KG1 (cell line): ENCODE measurements around the gene COL18A1.
A peak's percentile ranks its signal among the peaks of the same experiment; 100 is the strongest.

ENCODE experiments used
- DNase-seq: peaks from one replicate; lab custom pipeline; 2025; lab: John Stamatoyannopoulos, UW

The COL18A1 gene

GRCh38 chr21:45535341-45536081 lies 130.5 kb downstream of the COL18A1 start:
- DNase-seq, result no peak

DNA sequence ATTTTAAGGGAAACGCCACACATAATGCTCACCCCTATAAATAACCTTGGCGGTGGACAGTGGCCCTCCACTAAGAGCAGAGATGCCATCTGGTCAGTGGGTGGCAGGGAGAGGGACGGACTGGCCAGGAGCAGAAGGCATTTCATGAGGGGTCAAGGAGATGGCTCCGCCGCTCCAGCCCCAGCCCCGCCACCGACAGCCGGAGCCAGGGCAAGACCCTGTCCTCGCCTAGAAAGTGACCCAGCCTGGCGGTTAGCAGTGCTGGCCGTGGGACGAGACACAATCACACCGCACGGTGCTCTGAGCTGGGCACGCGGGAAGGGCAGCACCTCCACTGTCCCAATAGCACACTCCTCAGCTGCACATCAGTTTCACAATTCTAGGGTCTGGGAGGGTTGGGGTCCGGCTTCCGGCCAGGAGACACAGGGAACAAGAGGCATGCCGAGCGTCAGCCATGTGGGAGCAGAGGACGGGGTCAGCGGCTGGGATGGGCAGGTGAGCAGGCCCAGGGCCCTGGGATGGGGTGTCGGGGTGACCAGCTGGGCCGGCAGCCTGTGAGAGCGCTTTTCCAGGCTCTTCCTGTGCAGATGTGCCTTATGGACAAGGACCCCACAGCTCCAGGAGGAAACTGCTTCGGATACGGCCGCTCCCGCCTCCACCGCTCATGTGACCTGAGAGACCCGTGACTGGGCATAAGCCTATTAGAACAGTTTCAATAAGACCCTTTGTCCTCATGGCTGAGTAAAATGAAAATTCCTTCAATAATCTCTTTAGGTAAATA lies 131.5 kb downstream of the COL18A1 start:
- no peak for DNase-seq

DNA sequence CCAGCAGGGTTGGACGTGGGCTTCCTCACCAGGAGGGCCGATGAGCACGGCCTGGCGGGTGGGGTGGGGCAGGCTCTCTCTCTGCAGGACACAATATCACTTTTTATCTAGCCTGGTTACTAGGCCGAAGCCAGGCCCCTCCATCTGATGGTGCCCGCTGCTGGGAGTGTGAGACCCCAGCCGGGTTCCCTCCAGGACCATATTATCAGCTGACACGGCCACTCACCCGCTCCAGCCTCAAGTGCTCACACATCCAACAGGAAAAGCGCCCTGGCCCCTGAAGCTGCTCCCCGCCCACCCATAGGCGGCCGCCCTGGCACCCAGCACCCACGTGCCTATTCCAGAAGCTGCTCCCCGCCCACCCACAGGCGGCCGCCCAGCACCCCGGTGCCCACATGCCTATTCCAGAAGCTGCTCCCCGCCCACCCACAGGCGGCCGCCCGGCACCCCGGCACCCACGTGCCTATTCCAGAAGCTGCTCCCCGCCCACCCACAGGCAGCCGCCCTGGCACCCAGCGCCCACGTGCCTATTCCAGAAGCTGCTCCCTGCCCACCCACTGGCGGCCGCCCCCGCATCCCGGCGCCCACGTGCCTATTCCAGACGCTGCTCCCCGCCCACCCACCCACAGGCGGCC lies 132.3 kb downstream of the COL18A1 start:
- no peak for DNase-seq

DNA sequence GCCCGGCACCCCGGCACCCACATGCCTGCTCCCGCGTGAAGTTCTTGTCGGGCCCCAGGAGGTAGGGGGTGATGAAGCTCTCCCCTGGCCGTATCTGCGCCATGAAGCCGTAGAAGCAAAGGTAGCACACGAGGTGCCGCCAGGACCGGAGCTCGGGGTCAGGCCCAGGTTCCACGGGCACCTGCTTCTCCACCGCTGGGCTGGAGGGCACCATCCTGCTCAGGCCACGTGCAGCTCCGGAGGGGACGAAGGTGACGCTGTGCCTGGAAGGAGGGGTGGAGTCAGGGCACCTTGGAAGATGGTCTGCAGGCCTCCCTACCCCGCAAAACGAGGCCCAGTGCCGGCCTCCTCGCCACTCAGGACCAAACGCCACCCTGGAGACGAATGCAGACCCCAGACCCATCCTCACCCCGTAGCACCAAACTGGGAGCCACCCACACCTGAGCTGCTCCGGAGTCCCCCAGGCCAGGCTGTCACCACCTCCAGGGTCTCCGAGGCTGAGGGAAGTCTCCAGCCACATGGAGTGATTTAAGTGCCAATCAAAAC lies 132.9 kb downstream of the COL18A1 start:
- no peak for DNase-seq

- DNase-seq, result no peak
Measured at GRCh38 chr21:45538381-45539045, 133.5 kb downstream of the COL18A1 start.

- no peak for DNase-seq
Measured at GRCh38 chr21:45539046-45539795, 134.3 kb downstream of the COL18A1 start.

DNA sequence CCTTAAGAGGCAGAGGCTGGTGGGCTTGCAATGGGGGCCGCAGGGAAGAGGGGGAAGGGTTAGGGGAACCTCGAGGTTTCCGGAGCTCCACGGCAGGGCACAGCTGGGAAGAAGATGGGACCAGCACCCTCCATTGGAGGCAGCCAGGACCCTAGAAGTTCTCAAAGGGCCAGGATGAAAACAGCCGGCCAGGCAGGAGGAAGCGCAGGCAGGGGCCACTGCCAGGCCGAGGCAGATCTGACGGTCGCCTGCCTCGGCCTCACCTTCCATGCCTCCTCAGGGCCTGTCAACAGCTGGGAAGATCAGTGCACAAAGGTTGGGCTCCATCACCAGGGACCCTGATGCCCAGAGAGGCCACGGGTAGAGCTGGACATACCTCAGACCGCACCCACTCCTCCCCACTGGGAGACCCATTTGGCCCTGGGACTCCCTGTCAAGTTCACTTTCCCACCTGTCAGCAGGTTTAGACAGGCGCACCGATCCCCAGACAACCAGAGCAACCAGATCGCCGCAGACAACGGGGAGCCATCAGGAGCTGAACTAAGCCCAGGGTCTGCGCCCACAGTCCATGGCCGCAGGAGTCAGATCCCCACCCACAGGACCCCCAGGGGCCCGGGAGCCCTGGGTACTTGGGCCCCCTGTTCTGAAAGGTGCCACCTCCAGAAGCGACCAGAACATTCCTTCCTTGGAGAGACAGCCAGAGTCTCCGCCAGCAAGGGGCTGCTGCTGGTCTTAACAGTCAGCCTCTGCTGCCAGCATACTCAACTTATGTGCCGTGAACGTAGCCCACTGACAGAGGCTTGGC lies 135.0 kb downstream of the COL18A1 start:
- DNase-seq, result no peak

DNA sequence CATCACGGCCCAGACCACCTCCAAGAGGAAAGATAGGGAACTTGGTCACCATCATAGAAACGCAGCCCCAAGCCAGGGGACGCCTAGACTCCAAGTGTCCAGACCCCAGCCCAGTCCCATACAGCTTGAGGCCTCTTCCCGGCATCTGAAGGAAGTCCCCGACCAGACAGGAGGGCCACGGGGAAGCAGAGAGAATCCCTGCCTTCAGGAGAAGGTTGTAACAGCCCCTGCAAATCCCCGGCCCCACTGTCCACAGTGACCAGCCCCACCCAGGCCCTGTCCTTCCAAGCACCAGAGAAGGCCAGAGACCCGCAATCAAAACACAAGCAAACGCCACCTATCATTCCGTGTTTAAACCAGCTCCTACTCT lies 135.6 kb downstream of the COL18A1 start:
- no peak for DNase-seq

DNA sequence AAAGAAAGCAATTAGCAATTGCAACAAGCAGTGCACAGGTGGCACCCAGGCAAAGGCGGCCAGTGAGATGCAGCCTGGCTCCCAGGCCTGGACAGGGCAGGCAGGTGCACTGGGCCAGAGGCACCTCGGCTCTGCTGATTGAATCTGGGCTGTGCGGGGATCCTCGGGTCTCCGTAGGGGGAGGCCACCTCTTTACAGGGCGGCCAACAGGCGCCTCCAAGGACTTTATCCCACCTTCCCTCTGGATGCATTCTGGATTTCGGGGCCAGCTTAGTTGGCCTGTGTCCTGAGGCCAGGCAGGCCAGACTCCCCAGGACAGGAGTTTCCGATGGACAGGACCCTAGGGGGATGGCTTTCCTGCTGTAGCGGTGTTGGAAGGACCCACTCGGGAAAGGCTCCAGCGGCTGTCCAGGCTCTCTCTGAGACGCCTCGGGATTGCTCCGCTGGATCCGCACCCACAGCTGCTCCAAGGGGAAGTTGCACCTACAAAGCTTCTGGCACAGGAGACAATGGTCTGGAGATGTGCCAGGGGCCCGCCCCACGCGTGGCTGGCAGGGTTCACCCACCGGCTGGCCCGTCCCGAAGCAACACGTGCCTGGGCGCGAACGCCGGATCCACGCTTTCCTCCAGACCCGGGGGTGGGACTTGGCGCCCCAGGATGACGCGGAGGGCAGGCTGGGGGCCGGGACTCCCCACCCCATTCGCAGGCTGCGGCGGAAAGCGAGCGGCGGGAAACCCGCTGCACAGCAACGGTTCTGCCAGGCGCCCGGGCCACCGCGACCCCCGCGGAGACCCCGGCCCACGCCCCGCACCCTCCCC lies 136.5 kb downstream of the COL18A1 start:
- DNase-seq, result peak; percentile 58

DNA sequence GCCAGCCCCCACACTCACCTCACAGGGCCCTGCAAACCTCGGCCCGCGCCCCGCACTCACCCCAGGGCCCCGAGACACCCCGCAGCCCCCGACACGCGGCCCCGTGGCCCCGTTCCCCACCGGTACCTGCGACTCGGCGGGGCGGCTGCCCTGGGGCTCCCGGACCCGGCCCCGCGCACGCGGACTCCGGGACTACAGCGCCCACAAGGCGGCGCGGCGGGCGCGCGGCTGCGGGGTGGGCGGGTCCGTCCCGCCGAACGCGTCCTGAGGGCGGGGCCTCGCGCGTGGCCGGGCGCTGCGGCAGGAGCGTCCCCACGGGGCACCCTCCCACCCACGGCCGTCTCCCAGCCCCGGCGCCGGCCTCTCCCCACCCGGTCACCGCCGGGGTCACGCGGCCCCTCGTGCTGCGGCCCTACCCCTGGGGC lies 137.3 kb downstream of the COL18A1 start, which contains the start of gene SLC19A1:
Gene SLC19A1, minus strand, starts transcription at position 199 of the 425 bp plus-strand sequence. CDS start 4,481 bp downstream, outside the sequence.
- peak; percentile 19 for DNase-seq

- DNase-seq, result no peak
Measured at GRCh38 chr21:45542667-45543370, 137.9 kb downstream of the COL18A1 start.

DNA sequence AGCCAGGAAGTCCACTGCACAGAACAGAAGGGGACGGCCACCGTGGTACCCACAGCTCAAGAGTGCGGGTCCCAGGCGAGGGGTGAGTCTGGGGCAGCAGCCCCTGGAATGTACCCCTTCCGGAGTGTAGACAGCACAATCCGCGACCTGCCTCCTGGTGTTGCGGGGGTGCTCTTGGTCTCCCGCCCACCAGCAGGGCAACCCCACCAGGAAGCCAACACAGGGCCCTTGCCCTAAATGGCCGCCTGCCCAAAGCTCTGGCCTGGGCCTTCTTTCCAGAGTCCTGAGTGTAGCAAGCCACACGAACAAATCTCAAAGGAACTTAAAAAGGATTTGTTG lies 138.4 kb downstream of the COL18A1 start:
- no peak for DNase-seq

DNA sequence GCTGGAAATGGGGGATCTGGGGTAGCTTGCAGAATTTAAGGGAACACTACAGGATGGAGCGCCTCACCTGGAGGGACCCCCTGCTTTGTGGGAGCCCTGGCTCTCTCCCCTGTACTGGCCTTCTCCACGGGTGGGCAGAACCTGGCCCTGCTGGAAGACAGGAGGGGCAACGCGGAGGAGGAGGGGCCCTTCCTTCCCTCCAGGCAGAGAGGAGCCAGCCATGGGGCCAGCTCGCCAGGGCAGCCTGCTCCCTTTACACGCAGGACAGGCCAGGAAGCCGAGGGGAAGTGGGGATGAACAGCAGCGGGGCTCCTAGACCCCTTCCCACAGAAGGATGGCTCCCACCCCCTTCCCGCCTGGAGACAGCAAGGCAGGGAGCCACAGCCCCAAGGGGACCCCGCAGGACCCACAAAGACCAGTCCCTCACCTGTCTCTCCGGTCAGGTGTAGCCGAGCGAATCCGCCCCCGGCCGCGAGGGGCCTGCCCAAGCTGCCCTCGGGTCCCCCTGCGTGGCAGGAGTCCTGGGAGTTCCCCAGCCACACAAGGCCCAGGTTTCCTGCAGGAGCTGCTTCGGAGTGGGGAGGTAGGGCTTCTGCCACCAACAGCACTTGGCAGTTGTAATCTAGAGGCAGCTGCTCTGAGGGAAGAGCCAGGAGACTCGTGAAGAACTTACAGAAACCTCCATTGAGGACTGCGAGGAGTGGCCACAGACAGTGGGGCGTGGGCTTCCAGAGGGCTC lies 138.9 kb downstream of the COL18A1 start:
- DNase-seq, result no peak

- no peak for DNase-seq
Measured at GRCh38 chr21:45544449-45545235, 139.7 kb downstream of the COL18A1 start.

DNA sequence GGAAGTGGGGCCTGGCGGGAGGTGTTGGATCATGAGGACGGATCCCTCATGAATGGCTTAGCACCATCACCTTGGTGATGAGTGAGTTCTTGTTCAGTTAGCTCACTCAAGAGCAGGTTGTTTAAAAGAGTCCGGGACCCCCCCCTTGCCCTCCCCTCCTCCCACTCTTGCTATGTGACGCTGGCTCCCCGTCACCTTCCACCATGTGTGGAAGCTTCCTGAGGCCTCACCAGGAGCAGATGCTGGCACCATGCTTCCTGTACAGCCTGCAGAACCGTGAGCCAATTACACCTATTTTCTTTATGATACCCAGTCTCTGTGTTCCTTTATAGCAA lies 140.2 kb downstream of the COL18A1 start:
- no peak for DNase-seq

GRCh38 chr21:45545691-45546531 lies 140.9 kb downstream of the COL18A1 start:
- DNase-seq, result no peak
